HG03469 (cell line): Measurements from ENCODE around the gene GPD1.

ENCODE experiments used
- ATAC-seq: cut with Tn5 transposase; IDR thresholded peaks from one replicate; pipeline ENCODE4 v1.9.1; 2021; ENCODE audit warnings: mild to moderate bottlenecking, moderate library complexity, moderate number of reproducible peaks; ENCODE audit not compliant: unreplicated experiment

Gene GPD1

DNA sequence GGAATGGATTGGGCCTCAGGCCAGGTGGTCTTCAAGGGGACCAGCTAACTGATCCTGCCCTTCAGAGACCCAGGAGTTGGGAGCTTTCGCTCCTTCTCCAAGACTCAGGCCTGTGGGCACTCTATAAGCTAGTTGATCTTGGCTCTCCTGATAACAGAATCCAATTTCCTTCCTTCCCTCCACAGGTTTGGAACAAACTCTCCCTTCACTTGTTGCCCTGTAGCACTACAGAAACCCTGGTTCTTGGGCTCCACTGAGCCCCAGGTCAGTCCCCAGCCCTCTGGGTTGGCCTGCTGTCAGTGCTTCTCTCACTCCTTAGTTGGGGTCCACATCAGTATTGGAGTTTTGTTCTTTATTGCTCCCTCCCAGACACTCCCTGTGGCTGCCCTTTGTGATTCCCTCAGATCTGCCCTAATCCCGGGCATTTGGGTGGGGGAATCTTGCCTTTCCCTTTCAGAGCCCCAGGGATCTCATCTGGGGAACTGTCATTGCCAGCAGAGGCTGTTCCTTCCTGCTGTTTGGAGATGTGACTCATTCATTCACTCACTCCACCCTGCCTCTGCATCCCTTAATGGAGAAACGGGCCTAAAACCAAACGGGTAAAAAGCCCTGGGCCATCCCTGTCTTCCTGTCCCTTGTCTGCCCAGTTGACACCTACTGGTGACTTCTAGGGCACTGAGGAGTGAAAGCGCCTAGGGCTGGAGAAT, 4.4 kb upstream of the GPD1 start:
- ATAC-seq = no peak

GRCh38 chr12:50100561-50100960, 3.2 kb upstream of the GPD1 start:
- ATAC-seq = no peak

DNA sequence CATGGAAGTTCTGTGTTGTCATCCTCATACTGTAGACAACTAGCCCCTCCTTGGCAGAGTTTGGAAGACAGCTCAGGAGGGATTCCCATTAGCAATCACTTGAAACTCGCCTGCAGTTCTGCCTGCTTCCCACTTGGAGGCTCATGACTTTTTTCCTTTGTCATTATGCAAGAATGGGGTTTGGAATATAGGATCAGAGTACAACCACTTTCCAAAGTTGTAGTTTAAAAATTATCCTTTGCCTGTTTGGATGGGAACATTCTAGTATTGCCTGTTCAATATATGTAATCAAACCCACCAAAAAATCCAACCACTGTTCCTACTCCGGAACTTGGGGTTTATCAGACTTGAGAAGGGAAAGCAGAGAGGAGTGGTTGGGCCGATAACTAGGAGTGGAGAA, 2.1 kb upstream of the GPD1 start:
- ATAC-seq = no peak

- no peak for ATAC-seq
Measured at GRCh38 chr12:50102131-50102531, 1.7 kb upstream of the GPD1 start.

DNA sequence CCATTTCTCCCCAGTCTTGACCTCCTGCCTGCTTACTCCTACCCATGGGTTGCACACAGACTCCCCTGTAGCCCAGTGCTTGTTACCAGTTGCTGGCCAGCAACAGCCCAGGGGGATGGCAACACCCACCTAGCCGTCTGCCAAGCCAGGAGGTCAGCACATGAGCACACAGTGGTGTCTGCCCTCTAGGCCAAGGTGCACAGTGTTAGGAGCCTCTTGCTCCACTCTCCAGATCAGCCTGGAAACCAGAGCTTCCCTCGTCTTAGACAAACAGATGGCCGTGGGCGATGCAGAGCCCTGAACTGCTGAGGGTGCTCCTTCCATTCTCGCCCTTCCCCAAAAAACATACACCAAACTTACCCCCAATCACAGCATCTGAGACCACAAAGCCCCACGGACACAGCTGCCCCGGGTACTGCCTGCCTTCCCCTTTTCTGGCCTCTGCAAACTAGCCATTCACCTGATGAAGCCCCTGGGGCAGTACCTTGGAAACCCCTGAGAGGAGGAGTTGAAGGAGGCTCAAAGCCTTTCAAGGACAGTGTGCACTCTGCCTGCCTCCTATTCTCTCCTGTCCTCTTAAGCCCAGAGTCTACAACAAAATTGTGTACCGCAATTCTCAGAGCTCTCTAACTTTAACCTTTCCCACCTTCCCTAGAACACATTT, 1.0 kb upstream of the GPD1 start:
- no peak for ATAC-seq

GRCh38 chr12:50103351-50103750, 457 bp upstream of the GPD1 start:
- no peak for ATAC-seq

GRCh38 chr12:50104417-50105366, 884 bp downstream of the GPD1 start:
- no peak for ATAC-seq

- no peak for ATAC-seq
Measured at GRCh38 chr12:50105913-50106450, 2.2 kb downstream of the GPD1 start.

DNA sequence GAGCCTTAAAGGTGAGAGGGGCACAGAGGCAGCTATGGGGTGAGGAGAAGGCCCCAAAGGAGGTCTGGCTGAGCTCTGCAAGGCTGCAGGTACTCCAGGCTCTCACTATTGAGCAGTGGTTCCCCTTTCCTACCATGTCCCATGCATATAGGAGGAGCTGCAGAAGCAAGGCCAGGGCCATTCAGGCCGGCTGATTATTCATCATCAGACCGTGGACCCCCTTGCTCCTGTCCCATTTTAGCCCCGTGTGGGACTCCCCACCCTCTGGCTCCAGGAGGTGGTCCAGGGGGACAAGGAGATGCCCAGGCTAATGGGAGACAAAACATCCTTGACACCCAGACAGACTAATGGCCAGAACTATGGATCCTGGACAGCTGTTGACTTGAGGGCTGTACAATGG, 3.1 kb downstream of the GPD1 start:
- no peak for ATAC-seq

GRCh38 chr12:50107416-50108268, 3.8 kb downstream of the GPD1 start:
- ATAC-seq = no peak

DNA sequence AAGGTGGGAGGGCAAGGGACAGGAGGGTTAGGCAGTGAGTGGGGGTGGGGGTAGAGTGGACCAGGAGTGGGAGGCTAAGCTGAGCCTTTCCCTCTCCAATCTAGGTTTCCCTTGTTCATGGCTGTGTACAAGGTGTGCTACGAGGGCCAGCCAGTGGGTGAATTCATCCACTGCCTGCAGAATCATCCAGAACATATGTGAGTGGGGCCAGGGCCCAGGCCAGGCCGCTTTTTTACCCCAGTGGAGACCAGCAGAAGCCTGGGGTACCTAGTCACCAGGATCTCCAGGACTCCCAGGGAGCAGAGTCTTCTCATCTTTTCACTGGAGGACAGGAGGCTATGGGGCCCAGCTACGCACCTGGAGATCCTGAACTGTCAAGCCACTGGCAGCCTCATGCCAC, 5.5 kb downstream of the GPD1 start:
- no peak for ATAC-seq

GRCh38 chr12:50110127-50110761, 6.4 kb downstream of the GPD1 start:
- ATAC-seq = no peak

DNA sequence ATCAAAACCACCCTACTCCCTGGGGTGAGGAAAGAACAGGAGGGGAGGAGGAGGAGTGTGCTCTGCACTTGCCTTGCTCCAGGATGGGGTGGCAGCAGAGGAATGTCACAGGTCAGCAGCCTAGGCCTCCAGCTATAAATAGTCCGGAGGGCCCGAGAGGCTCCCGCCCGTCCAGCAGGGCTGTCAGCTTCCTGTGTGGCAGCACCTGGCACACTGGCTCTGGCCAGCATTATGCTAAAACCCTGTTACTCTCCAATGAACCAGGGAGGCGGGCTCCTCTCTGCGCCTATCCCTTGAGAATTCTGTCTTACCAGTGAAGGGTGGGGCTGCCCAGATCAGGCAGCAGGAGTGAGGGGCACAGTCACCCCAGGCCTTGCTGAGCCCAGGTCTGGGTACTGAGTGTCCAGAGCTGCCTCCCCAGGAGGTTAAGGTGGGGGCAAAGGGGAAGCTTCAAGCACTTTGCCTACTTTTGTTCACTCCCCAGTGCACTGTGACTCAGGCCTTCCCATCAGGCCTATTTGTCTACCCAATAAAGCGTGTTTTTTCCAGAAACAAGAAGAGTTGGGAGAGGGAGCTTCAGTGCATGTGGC, 7.0 kb downstream of the GPD1 start:
- no peak for ATAC-seq

DNA sequence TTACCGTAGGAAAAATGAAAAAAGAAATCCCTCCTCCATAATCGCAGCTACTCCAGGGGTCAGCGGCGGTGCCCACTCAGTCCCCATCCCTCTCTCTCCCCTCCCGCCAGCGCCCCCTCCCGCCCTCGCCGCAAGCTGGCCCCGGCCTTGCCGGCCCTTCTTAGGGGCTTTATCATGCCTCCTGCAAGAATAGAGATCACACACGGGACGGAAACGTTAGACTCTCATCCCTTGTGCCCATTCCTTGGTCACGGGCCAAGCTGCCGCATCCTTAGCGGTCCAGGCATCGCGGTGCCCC, 7.5 kb downstream of the GPD1 start:
- no peak for ATAC-seq

GRCh38 chr12:50111693-50112455, 8.1 kb downstream of the GPD1 start, which contains the start of gene COX14:
Gene COX14 (plus strand): TSS chr12:50112236. CDS start chr12:50120044, 7,808 bp downstream.
- ATAC-seq = peak; percentile 68

- ATAC-seq = no peak
Measured at GRCh38 chr12:50112456-50113218, 8.8 kb downstream of the GPD1 start.

- no peak for ATAC-seq
Measured at GRCh38 chr12:50117057-50117622, 13.3 kb downstream of the GPD1 start.

GRCh38 chr12:50119387-50119786, 15.6 kb downstream of the GPD1 start:
- ATAC-seq = no peak
